Uterus (tissue), 2 donors: Measurements from ENCODE around the gene ADARB1.

ENCODE experiments used
- CTCF ChIP-seq, 4 experiments: fragments of 200-600 bp in 2 of 4; fragments of 450-650 bp in 2 of 4; sonication (generic) in 2 of 4; IDR thresholded peaks; one replicate each; pipeline ENCODE4 v1.5.1; 2016 to 2019; ENCODE audit warnings: antibody characterized with exemption in 4 of 4, mild to moderate bottlenecking in 2 of 4, moderate library complexity in 1 of 4
- POLR2A ChIP-seq, 2 donors: fragments of 450-650 bp; IDR thresholded peaks; one replicate each; pipeline ENCODE4 v1.6.1; 2016; ENCODE audit warnings: antibody characterized with exemption in 2 of 2, mild to moderate bottlenecking in 1 of 2, moderate library complexity in 1 of 2

GRCh38 chr21:45026826-45027225, 47.6 kb upstream of the ADARB1 start:
- no peak for TF ChIP-seq CTCF (IDR thresholded peaks at IDR 0.05)
- no peak for TF ChIP-seq POLR2A (IDR thresholded peaks at IDR 0.05)
